ENCODE measurements around the gene MSRB1. TPM values are rescaled to one million over a fixed set of nuclear protein-coding genes. Genes with fewer than 3 reads are reported as not detected.
"Not testable (repeated sequence)": the region's sequence is repeated elsewhere in the genome, so short reads cannot be mapped to it uniquely, and the experiment has no call there.

Gene MSRB1
- total and polyA plus RNA-seq, 12 donors: 24.6 to 82.2 (median 35.6) TPM

DNA sequence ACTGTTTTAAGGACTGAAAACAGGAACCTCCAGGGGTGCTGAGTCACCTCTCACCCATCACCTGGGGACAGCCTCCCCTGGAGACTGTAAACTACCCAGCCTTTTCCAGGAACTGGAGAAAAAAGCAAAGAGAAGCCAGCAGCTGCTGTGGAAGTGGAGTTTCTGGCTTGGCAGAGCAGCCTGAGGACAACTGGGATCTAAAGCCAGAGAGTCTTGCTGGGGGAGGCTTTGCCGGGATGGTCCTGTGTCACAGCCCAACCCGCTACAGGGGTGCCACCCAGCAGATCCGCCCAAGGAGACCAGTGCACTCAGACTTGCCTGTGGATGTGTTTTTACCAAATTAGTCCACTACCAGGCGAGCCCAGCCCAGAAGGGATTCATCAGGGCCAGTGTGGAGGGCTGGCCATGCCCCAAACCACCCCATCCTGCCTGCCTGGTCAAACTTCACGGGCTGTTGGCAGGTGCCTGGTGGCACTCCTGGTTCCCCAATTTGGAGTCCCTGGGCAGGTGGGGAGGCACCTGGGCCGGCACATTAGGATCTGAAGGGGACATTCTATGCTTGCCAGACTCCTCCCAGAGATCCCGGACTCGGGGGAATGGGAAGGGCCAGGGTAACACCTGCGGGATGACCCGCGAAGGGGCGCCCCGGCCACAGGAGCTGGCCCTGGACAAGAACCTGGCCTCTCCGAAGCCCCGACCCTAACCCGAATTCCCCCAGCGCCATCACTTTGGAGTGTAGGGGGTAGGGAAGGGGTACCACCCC lies 771 bp downstream of the MSRB1 start:
- DNase-seq (no peak), ATAC-seq (peak in 7 of 8 donors; percentile 2 to 21 (median 15))

DNA sequence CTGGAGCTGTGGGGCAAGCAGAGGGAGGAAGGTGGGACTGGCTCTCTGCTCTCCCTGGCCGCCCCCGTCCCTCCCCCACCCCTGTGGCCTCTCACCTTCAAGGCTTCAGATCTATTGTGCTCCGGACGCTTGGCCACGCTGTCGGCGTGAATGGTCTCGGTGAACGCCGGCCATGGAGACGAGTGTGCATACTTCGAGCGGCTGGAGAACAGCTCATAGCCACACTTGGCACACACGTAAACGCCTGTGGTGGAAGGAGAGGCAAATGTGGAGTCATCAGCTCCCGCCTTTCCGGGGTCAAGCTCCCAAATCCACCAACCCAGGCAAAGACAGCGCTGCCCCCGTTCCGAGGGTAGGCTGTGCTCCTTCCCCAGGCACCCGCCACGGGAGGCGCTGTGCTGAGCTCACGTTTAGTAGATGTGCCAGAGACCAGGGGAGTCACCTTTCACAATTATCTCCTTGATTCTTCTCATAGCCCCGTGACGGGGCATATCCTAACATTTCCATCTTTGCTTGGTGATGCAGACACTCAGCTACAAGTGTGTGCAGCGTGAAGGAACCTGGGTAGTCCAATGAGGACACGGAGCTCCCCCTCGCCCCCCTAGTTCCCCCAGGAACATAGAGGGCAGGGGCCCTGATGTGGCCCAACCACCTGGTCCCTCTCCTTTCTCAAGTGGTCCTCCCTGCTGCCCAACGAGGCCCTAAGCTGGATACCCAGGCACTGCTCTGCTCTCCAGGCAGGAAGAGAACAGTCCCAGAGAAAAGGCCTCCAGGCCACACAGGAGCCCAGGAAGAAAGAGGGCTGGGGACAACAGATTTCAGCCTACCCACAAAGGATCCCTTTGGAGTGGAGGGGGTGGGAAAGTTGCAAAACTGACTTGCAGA lies 1.6 kb downstream of the MSRB1 start:
- no peaks in the 10 kb centered on the region for H3K27me3 ChIP-seq
- peak overlapping the region in 8 of 10 donors; percentile 50 to 87 (median 74) for H3K4me3 ChIP-seq
- intact Hi-C loops (cut with DNase I): no loop called here
- TF ChIP-seq, protein P1, sequence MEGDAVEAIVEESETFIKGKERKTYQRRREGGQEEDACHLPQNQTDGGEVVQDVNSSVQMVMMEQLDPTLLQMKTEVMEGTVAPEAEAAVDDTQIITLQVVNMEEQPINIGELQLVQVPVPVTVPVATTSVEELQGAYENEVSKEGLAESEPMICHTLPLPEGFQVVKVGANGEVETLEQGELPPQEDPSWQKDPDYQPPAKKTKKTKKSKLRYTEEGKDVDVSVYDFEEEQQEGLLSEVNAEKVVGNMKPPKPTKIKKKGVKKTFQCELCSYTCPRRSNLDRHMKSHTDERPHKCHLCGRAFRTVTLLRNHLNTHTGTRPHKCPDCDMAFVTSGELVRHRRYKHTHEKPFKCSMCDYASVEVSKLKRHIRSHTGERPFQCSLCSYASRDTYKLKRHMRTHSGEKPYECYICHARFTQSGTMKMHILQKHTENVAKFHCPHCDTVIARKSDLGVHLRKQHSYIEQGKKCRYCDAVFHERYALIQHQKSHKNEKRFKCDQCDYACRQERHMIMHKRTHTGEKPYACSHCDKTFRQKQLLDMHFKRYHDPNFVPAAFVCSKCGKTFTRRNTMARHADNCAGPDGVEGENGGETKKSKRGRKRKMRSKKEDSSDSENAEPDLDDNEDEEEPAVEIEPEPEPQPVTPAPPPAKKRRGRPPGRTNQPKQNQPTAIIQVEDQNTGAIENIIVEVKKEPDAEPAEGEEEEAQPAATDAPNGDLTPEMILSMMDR (IDR thresholded peaks at IDR 0.05): peak in 2 of 9 donors; percentile 12 to 33
- no peak for ATAC-seq
- DNase-seq: no peak
- peak overlapping the region in 8 of 10 donors; percentile 4 to 88 (median 80) for H3K27ac ChIP-seq
- peaks cover 0 to 45% (median 23%) of the 10 kb centered on the region in 9 donors for H3K36me3 ChIP-seq
- 85 to 86% methylated on average over 30 of the region's 30 CpGs for WGBS, 2 donors
- H3K4me1 ChIP-seq: peaks cover 8 to 46% (median 17%) of the 10 kb centered on the region in 9 donors
- H3K9me3 ChIP-seq: no peaks in the 10 kb centered on the region

More for the DNA sequence above, 771 bp downstream of the MSRB1 start:
- Histone ChIP-seq H3K36me3 (peaks cover 0 to 41% (median 23%) of the 10 kb centered on the region in 9 donors), H3K4me1 (peaks cover 8 to 45% (median 17%) of the 10 kb centered on the region in 9 donors), H3K9me3 (no peaks in the 10 kb centered on the region), H3K27ac (peak overlapping the region; percentile 15 to 88 (median 81)), H3K4me3 (peak overlapping the region; percentile 50 to 87 (median 69)), H3K27me3 (no peaks in the 10 kb centered on the region)
- WGBS, 2 donors: 16 to 22% methylated on average over 15 to 17 of the region's 17 CpGs
- intact Hi-C loops (cut with DNase I): no loop called here
- TF ChIP-seq, protein P1 (IDR thresholded peaks at IDR 0.05): no peak

DNA sequence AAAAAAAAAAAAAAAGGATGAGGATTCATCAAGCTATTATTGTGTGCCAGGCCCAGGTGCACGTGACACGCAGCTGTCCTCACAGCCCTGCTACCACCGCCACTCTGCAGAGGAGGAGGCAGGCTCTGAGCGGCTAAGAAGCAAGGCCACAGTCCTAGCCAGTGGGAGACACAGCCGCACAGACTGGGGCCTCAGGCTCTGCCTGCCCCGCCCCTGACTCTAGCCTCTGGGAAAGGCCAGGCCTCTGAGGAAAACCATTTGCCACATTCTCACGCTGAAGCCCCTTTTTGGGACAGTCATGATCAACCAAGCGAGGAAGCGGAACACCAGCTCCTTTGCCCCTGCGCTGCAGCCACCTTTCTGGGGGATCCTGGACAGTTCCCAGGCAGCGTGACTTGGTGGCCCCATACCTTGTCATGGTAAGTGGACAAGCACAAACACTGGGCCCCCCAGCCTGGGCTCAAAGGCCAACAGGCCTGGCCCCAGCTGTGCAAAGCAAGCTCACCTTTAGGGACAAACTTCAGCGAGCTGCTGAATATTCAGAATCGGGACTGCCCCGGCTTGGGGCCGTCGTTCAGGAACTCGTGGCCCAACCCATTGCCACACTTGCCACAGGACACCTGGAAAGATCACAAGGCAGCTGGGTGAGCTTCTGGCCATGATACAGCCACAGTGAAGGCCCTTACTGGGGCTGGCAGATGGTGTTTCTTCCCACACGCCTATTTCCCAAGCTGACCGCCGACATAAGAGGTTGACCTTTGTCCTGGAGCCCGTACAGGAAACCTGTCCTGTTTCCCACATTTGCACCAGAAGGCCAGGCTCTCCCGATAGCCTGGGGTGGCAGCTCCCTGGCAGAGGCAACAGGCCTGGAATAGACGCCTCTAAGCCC lies 2.5 kb downstream of the MSRB1 start:
- peaks cover 8 to 46% (median 17%) of the 10 kb centered on the region in 9 donors for H3K4me1 ChIP-seq
- H3K4me3 ChIP-seq: peak overlapping the region in 1 of 10 donors; percentile 66
- peaks cover 0 to 45% (median 23%) of the 10 kb centered on the region in 9 donors for H3K36me3 ChIP-seq
- WGBS, 2 donors: 90% methylated on average over 23 of the region's 23 CpGs
- H3K27ac ChIP-seq: peak overlapping the region in 1 of 10 donors; percentile 76
- ATAC-seq: no peak
- TF ChIP-seq, protein P1 (IDR thresholded peaks at IDR 0.05): no peak
- DNase-seq: no peak
- no peaks in the 10 kb centered on the region for H3K27me3 ChIP-seq
- intact Hi-C loops (cut with DNase I): no loop called here
- no peaks in the 10 kb centered on the region for H3K9me3 ChIP-seq

DNA sequence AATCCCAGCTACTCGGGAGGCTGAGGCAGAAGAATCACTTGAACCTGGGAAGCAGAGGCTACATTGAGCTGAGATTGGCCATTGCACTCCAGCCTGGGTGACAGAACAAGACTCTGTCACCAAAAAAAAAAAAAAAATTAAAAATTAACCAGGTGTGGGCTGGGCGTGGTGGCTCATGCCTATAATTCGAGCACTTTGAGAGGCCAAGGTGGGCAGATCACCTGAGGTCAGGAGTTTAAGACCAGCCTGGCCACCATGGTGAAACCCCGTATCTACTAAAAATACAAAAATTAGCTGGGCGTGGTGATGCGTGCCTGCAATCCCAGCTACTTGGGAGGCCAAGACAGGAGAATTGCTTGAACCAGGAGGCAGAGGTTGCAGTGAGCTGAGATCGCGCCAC lies 3.2 kb downstream of the MSRB1 start:
- Histone ChIP-seq H3K4me3 (peak overlapping the region in 1 of 10 donors; percentile 66), H3K36me3 (peaks cover 0 to 45% (median 23%) of the 10 kb centered on the region in 9 donors), H3K27ac (peak overlapping the region in 1 of 10 donors; percentile 82), H3K4me1 (peaks cover 8 to 46% (median 15%) of the 10 kb centered on the region in 9 donors)
- not testable (repeated sequence) for H3K27me3 ChIP-seq, H3K9me3 ChIP-seq, ATAC-seq, DNase-seq
- 95 to 96% methylated on average over 8 of the region's 8 CpGs for WGBS, 2 donors
- intact Hi-C loops (cut with DNase I): loop anchor here in 1 of 10 donors (5.0 kb wide), 1 partner anchor 163 kb away; no protein-coding TSS in a partner anchor
